Left cardiac atrium (tissue), 4 donors: ENCODE measurements around the gene TGFBR2. TPM values are rescaled to one million over a fixed set of nuclear protein-coding genes. Genes with fewer than 3 reads are reported as not detected.

Experiments
- ATAC-seq, 2 donors: fragments of 200-7000 bp; cut with Tn5 transposase; one replicate each; pipeline ENCODE4 v1.9.1; 2020; ENCODE audit warnings: mild to moderate bottlenecking in 2 of 2, moderate library complexity in 2 of 2
- DNase-seq: peaks from one replicate; pipeline ENCODE4 v3.0.0-alpha.2; 2020
- intact Hi-C, 2 donors: fragments of 100-400 bp; cut with DNase I; formaldehyde crosslinking; loops; one replicate each; pipeline versions ENCODE4 v1.14.1 to v1.15.1; 2022 to 2023
- total RNA-seq, 2 donors: library from RNA; stranded (reverse); fragmentation: NEBNext Ultra II Directional; extraction: Animal tissue kit (Norgen Biotek cat#: 25700); gene quantifications; one replicate each; pipeline ENCODE4 v1.2.1, GENCODE V29; 2021
- donor health status: DM: no; HTN: yes; CAD: no.
- donor health status: DM: no; HTN: yes; CAD: no; lungs with severe emphysema.
- donor health status: DM: yes; HTN: yes; CAD: no.
- donor health status: Dilated cardiomyopathy.

Gene TGFBR2
- total RNA-seq, 2 donors from 2014 or later: 234 to 243 TPM

GRCh38 chr3:30629746-30630145, 23.3 kb downstream of the TGFBR2 start:
- intact Hi-C loops: no loop called here
- no peak for DNase-seq
- peak; percentile 25 to 46 for ATAC-seq

- intact Hi-C loops: no loop called here
- ATAC-seq: peak in 1 of 2 donors; percentile 14
These were observed 24.0 kb downstream of the TGFBR2 start for GRCh38 chr3:30630238-30631030.

GRCh38 chr3:30631243-30631904, 25.0 kb downstream of the TGFBR2 start:
- DNase-seq: no peak
- peak in 1 of 2 donors; percentile 6 for ATAC-seq
- intact Hi-C loops: no loop called here

More at GRCh38 chr3:30630238-30631030, 24.0 kb downstream of the TGFBR2 start:
- DNase-seq: no peak

GRCh38 chr3:30632065-30632464, 25.7 kb downstream of the TGFBR2 start:
- intact Hi-C loops: no loop called here
- ATAC-seq (no peak), DNase-seq (no peak)

GRCh38 chr3:30632521-30632920, 26.1 kb downstream of the TGFBR2 start:
- intact Hi-C loops: no loop called here
- ATAC-seq (no peak), DNase-seq (no peak)

GRCh38 chr3:30633718-30634117, 27.3 kb downstream of the TGFBR2 start:
- intact Hi-C loops: no loop called here
- DNase-seq (no peak), ATAC-seq (no peak)

- no peak for DNase-seq
- intact Hi-C loops: no loop called here
- ATAC-seq: no peak
These were observed 28.6 kb downstream of the TGFBR2 start for GRCh38 chr3:30634761-30635735.

GRCh38 chr3:30637310-30638219, 31.2 kb downstream of the TGFBR2 start:
- ATAC-seq: no peak
- intact Hi-C loops: no loop called here
- DNase-seq: no peak

- DNase-seq: peak; percentile 65
- ATAC-seq: peak in 1 of 2 donors; percentile 60
These were observed 32.4 kb downstream of the TGFBR2 start for GRCh38 chr3:30638685-30639412.

GRCh38 chr3:30639937-30640336, 33.5 kb downstream of the TGFBR2 start:
- DNase-seq: no peak
- intact Hi-C loops: no loop called here
- peak in 1 of 2 donors; percentile 24 for ATAC-seq

More at GRCh38 chr3:30638685-30639412, 32.4 kb downstream of the TGFBR2 start:
- intact Hi-C loops: no loop called here

- no peak for ATAC-seq
- no peak for DNase-seq
- intact Hi-C loops: no loop called here
These were observed 34.5 kb downstream of the TGFBR2 start for GRCh38 chr3:30640851-30641250.

GRCh38 chr3:30641416-30642251, 35.2 kb downstream of the TGFBR2 start:
- DNase-seq: no peak
- ATAC-seq: no peak
- intact Hi-C loops: no loop called here

- intact Hi-C loops: no loop called here
- DNase-seq: no peak
- ATAC-seq: no peak
These were observed 36.5 kb downstream of the TGFBR2 start for GRCh38 chr3:30642849-30643361.

GRCh38 chr3:30643763-30644462, 37.5 kb downstream of the TGFBR2 start:
- ATAC-seq (peak; percentile 38 to 53), DNase-seq (no peak)
- intact Hi-C loops: no loop called here

GRCh38 chr3:30644615-30645014, 38.2 kb downstream of the TGFBR2 start:
- ATAC-seq (peak; percentile 9 to 24), DNase-seq (peak; percentile 67)
- intact Hi-C loops: no loop called here

GRCh38 chr3:30645077-30645476, 38.7 kb downstream of the TGFBR2 start:
- intact Hi-C loops: no loop called here
- DNase-seq: no peak
- ATAC-seq: no peak
